Ramos (cell line): ENCODE results near the gene STAP1.

Source experiments
- in situ Hi-C: fragments of 300-500 bp; cut with MboI; formaldehyde crosslinking; loops from one replicate; pipeline ENCODE4 v1.14.3; 2022; ENCODE audit warnings: low sequenced_read_pairs; ENCODE audit not compliant: unreplicated experiment

STAP1 gene

DNA sequence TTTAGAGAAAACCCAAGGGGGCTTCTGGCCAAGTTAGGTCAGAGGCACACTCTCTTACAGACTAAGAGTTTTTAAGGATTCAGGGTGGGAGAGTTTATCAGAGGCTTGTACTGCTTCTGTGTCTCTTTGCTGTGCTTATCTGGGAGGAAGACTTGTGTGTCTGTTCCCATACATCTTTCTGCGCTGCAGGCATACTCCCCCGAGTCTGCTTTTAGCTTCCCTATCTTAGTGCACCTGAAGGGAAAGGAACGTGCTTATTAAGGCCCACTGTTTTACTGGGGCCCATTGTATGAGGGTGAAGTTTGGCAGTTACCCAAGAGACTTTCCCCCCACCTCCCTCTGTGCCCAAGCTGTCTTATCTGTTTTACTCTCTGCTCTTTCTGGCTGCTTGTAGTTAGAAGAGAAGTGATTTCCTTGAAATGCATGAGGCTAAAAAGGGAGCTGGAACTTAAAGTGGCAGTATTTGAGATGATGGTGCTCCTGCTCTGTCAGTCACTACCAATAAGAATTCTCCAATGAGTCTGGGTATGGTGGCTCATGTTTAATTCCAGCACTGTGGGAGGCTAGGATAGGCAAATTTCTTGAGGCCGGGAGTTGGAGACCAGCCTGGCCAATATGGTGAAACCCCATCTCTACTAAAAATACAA, 6.3 kb upstream of the STAP1 start:
- in situ Hi-C loops = loop anchor here (10.0 kb wide), 1 partner anchor 353 kb away; no protein-coding TSS in a partner anchor

DNA sequence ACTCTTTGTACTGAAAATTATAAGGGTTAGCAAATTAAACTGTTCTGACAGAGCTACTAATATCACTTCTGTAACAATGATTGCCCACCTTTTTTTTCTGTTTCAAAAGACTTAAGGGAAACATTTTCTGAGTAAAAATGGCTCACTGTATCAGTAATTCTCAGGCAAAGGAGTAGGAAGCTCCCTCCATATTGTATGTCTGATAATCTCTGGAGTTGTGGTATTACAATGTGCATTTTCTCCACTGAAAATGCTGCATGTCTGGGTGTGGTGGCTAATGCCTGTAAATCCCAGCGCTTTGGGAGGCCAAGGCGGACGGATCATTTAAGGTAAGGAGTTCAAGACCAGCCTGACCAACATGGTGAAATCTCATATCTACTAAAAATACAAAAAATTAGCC, 4.4 kb upstream of the STAP1 start:
- in situ Hi-C loops = loop anchor here (10.0 kb wide), 1 partner anchor 351 kb away; no protein-coding TSS in a partner anchor

DNA sequence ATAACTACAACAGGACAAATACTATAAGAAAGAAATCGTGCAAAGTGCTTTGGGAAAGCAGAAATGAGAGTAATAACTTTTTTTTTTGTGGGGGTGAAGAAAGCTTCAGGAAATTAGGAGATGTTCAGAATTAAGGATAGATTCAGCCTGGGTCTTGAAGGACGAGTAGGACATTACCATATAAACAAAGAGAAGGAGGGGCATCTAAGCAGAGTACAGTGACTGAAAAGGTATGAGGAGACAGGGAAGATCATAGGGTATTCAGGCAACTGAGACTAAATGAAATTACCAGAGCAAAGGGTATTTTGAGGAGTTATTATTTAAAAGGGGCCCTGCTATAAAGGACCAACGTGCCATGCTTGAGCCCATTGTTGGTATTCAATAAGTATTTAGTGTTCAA, 3.1 kb upstream of the STAP1 start:
- in situ Hi-C loops = loop anchor here (10.0 kb wide), 1 partner anchor 349 kb away; no protein-coding TSS in a partner anchor

DNA sequence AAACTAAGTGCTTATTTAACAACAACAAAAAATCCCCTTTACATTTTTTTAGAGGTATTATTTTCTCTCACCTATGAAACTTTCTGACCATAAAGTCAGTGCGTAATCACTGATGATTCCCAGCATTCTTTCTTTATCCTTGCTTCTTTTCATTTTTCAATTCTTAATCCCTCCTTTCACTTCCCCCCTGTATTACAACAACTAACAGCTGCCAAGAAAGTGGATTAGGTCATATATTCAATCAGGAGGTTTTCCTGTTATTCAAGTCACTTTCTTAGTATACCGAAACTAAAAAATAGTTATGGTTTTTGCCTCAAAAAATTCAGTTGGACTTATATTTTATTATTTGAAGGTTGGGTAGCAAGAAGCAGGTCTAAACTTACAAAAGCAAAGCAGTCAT, 2.1 kb upstream of the STAP1 start:
- in situ Hi-C loops = loop anchor here (10.0 kb wide), 1 partner anchor 348 kb away; no protein-coding TSS in a partner anchor

DNA sequence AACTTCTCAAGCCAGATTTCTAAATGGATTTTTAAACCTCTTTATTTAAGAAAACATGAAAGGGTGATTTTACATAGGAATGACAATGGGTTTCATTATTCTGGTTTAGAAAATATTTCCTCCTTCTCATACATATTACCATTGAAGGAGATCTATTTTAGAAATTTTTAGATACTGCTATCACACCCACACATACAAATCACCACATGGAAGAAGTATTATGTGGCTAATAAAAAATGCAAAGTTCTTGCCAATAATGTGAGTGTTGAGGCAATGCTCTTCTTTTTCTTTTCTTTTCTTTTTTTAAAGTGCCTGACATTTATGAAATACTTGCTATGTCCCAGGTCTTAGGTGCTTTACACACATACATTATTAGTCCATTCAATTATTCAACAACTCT, 6.8 kb downstream of the STAP1 start:
- in situ Hi-C loops = no loop called here

DNA sequence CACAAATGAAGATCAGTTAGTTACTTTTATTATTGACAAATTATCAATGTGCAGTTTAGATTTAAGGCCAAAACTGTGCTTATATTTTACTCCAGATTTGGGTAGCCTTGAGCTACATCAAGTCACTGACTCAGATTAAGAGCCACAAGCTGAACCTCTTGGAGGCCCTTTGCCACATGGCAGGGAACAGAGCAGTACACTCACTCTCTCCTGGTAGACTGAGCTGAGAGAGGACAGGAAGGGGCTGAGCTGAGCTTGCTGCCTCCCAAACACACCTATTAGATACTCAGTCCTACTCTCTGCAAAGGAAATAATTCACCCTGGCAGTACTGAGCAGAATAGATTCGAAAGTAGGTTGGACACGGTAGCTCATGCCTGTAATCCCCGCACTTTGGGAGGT, 7.8 kb downstream of the STAP1 start:
- in situ Hi-C loops = no loop called here

DNA sequence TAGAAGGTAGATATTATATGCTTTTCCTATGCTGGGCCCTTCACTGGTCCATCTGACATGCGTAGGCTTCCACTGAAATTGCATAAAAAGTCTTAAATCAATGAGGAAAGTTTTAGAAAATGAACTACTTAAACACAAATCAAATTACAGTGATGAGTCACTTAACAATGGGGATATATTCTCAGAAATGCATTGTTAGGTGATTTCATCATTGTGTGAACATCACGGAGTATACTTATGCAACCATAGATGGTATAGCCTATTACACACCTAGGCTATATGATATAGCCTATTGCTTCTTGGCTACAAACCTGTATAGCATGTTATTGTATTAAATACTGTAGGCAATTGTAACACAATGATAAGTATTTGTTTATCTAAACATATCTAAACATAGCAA, 10.3 kb downstream of the STAP1 start:
- in situ Hi-C loops = no loop called here

DNA sequence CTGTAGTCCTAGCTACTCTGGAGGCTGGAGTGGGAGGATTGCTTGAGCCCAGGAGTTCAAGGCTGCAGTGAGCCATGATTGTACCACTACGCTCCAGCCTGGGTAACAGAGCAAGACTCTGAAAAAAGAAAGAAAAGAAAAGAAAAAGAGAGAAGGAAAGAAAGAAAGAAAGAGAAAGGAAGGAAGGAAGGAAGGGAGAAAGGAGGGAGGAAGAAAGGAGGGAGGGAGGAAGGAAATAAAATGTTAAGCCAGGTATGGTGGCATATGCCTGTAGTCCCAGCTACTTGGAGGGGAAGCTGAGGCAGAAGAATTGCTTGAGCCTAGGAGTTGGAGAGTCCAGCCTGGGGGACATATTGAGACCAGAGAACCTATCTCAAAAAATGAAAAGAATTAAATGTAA, 12.0 kb downstream of the STAP1 start:
- in situ Hi-C loops = no loop called here

DNA sequence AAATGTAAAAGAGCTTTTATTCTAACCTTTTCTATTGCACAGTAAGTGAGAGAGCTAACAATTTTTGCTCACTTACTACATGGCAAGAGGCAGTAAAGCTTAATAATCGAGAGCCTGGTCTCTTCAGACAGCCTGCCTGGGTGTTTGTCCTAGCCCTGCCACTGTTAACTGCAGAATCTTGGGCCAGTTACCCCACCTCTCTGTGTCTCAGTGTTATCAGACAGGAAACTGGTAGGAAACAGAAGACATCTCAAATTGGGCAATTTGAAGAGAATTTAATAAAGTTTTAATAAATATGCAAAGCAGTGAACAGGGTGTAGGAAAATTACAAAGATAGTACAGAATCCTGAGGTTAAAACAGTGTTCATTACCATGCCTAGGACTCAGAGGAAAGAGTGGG, 13.4 kb downstream of the STAP1 start:
- in situ Hi-C loops = no loop called here

DNA sequence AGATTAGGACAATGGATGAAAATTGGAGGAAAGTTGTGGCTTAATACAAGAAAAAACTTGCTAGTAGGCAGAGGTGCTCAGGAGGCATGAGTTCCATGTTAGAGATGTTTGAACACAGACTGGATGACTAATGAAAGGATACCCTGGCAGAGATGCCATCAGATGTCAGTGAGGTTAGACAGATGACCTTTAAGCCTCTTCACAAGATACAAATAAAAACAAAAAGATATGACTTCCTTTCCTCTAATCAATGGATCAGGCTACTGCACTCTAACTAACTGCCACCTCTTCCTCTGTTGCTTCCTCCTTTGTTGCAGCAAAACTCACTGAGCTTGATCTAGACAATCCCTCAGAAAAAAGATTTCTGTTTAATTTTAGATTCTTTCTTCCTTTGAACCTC, 14.7 kb downstream of the STAP1 start:
- in situ Hi-C loops = no loop called here

DNA sequence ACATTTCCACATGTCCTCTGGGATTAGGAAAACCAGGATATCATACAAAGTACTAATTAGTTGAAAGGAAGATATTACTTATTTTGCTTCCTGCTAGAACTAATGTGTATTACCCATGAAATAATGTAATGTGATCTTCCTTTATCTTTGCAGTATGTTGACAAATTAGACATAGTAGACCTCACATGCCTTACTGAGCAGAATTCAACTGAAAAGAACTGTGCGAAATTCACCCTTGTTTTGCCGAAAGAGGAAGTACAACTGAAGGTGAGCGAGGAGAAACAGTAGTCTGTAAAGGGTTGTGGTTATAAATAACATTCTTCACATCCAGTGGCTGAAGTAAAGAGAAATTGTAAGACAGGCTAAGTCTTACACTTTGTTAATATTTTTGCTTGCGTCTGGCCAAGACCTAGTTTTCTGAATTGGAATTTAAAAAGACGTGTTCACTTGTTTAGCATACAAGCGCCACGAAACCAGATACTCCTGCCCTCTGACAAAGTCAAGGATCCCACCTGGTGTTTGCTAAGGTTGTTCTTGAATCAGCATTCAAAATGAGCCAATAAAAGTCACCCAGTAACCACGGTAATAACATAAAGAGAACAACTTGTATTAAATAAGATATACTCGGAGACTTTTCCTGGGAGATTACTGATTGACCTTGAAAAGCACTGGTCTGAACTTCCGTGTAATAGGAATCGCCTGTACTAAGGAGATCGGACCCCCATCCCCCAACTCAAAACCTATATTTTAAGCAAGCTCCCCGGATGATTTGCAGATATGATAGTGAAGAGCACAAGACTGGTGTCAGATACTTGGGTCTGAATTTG, 16.9 kb downstream of the STAP1 start:
- in situ Hi-C loops = no loop called here

DNA sequence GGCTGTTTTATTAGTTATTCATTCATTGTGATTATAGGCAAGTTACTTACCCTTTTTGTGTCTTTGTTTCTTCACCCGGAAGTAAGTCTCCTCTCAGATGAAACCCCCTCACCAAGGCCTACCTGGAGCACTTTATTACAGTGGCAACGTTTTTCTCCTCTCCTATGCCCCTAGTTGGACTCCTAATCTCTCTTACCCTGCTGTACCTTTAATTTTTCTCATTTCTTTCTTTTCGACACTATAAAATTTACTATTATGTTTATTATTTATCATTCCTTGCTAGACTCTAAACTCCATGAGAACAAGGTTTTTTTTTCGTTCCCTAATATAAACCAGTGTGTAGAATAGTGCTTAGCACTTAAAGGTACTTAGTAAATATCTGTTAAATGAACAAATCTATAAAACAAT, 17.5 kb downstream of the STAP1 start:
- in situ Hi-C loops = no loop called here

DNA sequence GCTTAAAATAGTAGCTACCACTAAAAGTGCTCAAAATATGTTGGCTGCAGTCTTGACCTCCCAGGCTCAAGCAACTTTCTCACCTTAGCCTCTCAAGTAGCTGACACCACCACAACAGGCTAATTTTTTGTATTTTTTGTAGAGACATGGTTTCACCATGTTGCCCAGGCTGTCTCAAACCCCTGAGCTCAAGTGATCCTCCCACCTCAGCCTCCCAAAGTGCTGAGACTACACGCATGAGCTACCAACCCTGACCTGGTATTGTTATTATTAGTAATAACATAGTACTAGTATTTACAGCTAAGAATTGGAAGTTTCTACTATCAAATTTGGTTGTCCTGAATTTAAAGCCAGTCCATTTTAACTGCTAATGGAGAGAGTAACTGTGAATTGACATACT, 18.0 kb downstream of the STAP1 start:
- in situ Hi-C loops = no loop called here

DNA sequence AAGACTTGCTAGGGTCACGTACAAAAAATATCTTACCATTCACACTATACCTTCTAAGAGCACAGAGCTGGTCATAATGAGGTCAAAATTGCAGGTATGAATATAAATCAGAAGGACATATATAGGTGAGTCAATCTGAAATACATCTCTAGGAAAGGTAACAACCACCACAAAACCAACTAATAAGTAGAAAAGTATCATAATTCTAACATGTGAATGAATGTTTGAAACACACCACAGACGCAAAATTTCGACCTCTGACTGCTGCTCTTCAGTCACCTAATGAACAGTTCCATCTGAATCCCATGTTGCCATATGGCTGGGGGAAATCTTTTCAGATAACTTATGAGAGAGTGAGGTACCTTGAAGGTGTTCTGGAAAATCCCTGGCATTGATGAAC, 22.1 kb downstream of the STAP1 start:
- in situ Hi-C loops = no loop called here

DNA sequence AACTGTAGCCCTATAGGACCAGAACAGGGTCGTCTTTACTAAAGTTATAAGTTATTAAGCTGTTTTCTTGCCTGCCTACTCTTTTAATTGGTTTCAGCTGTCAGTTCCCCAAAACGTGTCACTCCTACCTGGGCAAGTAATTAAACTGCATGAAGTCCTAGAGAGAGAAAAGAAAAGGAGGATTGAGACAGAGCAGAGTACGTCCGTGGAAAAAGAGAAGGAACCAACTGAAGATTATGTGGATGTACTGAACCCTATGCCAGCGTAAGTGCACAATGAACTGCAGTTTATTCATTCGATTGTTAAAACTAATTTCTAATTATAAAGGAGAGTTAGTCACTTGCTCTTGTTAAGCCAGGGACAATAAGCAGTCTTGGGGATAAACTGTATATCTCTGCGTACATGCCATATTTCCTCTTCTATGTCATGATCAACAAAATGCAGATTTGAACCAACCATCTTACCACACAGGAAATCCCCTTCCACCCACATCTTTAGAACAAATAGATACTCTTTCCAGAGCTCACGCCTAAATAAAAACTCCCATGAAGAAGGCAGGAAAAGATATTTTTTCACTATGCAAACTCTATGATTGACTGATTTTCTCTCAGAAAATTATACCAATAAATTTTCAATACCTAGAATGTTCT, 22.8 kb downstream of the STAP1 start:
- in situ Hi-C loops = no loop called here

DNA sequence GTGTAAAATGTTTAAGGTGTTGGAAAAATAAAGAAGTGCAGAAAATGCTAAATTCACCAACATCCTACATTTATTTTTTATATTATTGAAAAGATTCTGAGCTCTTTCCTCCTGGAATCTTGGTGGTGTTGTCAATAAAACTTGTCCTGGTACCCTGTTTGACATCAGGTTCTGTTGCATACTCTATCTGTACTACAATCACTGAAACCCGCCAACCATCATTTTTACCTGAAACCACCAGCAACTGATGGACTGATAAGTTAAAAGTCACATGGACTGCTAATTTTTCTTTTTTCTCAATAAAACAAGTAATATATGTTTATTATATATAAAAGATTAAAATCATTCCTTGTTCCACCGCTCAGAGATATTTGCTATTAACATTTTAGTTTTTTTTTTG, 23.4 kb downstream of the STAP1 start:
- in situ Hi-C loops = no loop called here

DNA sequence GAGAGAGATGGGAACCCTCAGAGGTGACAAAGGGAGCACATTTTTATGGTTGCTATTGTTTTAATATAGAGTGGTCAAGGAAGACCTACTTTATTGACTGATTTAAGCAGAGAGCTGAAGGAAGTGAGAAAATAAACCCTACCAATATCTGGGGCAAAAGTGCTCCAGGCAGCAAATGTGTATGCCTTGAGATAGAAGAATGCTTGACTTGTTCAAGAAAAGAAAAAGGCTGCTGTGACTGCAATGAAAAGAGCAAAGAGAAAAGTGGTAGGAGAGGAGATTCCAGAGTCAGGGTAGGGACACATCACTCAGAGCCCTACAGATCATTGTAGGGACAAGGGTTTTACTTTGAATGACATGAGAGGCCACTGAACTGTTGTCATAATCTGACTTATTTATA, 26.0 kb downstream of the STAP1 start:
- in situ Hi-C loops = no loop called here

DNA sequence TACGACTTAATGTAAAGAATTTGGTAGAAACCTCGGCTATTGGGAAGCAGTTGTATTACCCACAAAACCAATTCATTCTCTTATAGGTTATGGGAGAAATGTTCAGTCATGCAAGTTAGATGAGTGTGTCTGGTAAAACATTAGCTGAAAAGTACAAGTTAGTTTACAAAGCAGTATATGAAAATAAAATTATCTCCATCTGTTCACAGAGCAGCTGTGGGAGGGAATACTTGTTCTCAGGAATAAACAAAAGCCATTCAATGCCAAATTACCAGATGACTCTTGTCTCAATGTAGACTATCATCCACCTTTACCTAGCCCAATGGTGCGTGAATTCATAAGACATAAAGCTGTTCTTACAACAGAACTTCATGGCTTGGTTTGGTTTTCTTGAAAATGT, 28.6 kb downstream of the STAP1 start:
- in situ Hi-C loops = no loop called here

DNA sequence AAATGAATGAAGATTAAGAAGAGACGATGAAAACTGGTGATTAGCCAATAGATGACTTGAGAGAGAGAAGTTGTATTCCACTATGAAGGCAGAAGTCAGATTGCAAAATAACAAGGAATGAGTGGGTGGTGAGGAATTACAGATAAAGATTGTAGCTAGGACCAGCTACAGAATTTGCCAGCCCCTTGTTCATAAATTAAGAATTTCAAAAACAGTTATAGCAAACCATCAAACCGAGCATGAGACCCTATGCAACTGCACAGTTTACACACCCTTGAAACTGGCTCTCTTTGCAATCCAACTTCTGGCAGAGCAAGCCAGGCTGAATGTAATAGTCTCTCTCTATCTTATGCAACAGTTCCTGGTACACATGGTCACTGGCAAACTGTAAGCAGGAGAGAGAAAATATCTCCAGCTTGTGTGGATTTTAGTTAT, 35.2 kb downstream of the STAP1 start:
- in situ Hi-C loops = no loop called here

DNA sequence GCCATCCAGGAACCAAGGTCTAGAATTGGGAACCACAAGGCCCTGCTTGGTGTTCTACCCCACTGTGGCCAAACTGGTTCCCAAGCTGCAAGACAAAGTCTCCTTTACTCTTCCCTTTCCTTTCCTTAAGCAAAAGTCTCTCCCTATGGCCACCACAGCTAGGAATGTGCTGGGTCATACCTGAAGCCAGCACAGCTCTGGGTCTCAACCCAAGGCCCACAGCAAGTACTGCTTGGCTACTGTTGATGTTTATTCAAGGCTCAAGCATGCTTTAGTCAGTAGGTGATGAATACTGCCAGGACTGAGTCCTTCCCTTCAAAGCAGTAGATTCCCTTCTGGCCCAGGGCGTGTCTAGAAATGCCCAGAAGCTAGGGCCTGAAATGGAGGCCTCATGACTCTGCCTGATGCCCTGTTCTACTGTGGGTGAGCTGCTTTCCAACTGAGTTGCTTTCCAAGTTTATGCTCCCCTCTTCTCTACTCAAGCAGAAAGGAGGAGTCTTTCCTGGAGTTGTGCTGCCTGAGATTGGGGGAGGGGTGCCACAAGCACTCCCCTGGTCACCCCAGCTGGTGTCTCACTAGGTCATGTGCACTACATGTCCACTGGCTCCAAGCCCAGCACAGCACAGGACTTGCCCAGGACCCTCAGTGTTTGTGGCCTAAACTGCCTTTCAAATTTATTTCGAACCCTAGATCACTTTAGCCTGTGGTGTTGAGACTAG, 44.9 kb downstream of the STAP1 start:
- in situ Hi-C loops = no loop called here

DNA sequence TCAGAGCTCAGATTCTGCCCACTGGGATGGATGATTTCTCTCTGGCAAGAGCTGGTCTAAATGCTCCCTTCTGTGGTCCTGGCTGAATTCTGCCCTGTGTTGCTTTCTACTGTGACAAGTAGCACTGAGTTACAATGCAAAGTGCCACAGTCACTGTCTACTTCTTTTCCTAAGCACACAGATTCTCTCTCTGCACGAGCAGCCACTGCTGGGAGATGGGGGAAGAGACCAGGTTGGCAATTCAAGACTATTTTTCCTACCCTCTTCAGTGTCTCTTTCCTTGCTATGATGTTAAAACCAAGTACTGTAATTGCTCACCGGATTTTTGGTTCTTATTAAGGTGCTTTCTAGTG, 45.5 kb downstream of the STAP1 start:
- in situ Hi-C loops = no loop called here
